Measurements from ENCODE around the gene ADAMTSL2.

Gene ADAMTSL2

GRCh38 chr9:133605856-133606707, 71.6 kb downstream of the ADAMTSL2 start:
- no peak for DNase-seq (ENCODE audit: low read depth)
- TF ChIP-seq CTCF (conservative IDR thresholded peaks at IDR 0.05; ENCODE audit: low read depth, low read length) = no peak
- no peak overlapping the region for H3K4me3 ChIP-seq (ENCODE audit: low read length)

- no peak for TF ChIP-seq CTCF (conservative IDR thresholded peaks at IDR 0.05; ENCODE audit: low read depth, low read length)
- no peak for DNase-seq (ENCODE audit: low read depth)
- H3K4me3 ChIP-seq (ENCODE audit: low read length) = no peak overlapping the region
Observed at GRCh38 chr9:133606708-133607025, 72.2 kb downstream of the ADAMTSL2 start.

GRCh38 chr9:133607381-133607780, 72.9 kb downstream of the ADAMTSL2 start:
- DNase-seq (ENCODE audit: low read depth) = no peak
- no peak overlapping the region for H3K4me3 ChIP-seq (ENCODE audit: low read length)
- no peak for TF ChIP-seq CTCF (conservative IDR thresholded peaks at IDR 0.05; ENCODE audit: low read depth, low read length)

- no peak for TF ChIP-seq CTCF (conservative IDR thresholded peaks at IDR 0.05; ENCODE audit: low read depth, low read length)
Observed at GRCh38 chr9:133607976-133608375, 73.5 kb downstream of the ADAMTSL2 start.

GRCh38 chr9:133608382-133608781, 73.9 kb downstream of the ADAMTSL2 start:
- TF ChIP-seq CTCF (conservative IDR thresholded peaks at IDR 0.05; ENCODE audit: low read depth, low read length) = no peak
- H3K4me3 ChIP-seq (ENCODE audit: low read length) = no peak overlapping the region
- no peak for DNase-seq (ENCODE audit: low read depth)

More at GRCh38 chr9:133607976-133608375, 73.5 kb downstream of the ADAMTSL2 start:
- DNase-seq (ENCODE audit: low read depth) = no peak
- no peak overlapping the region for H3K4me3 ChIP-seq (ENCODE audit: low read length)

GRCh38 chr9:133608889-133609288, 74.4 kb downstream of the ADAMTSL2 start:
- H3K4me3 ChIP-seq (ENCODE audit: low read length) = no peak overlapping the region
- DNase-seq (ENCODE audit: low read depth) = no peak
- no peak for TF ChIP-seq CTCF (conservative IDR thresholded peaks at IDR 0.05; ENCODE audit: low read depth, low read length)

Data from retinal pigment epithelial cell (primary cell).